ENCODE data around the gene TUBE1.
"Not testable (repeated sequence)": the region's sequence is repeated elsewhere in the genome, so short reads cannot be mapped to it uniquely, and the experiment has no call there.

The TUBE1 gene

GRCh38 chr6:112061605-112062004 is 25.7 kb downstream of the TUBE1 start:
- DNase-seq: no peak

DNA sequence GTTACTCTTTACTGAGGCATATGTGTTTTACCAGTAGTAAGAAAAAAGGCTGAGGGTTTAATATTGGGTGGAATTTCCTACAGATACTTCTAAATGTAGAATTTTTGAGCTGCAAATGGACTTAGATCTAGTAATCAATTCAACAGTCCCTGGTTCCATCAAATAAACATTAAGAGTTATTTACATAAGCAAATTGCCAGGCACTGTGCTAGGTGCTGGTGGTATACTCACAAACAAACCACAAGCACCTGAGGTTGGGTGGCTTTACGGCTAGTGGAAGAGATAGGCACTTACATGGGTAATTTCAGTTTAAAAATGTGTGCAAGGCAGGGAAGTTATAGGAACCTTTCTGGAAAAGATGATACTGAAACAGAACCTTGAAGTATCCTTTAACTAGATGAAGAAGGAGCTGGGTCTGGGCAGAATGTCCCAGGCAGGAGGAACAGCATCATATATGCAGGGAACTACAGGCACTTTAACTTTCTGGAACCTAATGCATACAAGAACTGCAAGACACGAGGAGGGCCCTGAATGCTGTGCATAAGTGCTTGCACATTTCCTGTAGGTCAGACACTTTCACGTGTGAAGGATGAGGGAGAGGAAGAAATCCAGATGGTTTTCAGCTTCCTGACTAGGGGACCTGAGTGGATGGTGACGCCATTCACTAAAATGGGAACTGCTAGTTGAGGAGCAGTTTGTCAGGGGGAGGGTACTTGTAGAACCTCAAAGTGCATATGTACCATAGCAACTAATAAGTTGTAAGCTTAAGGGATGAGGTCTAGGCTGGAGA is 28.8 kb downstream of the TUBE1 start:
- no peak for DNase-seq

DNA sequence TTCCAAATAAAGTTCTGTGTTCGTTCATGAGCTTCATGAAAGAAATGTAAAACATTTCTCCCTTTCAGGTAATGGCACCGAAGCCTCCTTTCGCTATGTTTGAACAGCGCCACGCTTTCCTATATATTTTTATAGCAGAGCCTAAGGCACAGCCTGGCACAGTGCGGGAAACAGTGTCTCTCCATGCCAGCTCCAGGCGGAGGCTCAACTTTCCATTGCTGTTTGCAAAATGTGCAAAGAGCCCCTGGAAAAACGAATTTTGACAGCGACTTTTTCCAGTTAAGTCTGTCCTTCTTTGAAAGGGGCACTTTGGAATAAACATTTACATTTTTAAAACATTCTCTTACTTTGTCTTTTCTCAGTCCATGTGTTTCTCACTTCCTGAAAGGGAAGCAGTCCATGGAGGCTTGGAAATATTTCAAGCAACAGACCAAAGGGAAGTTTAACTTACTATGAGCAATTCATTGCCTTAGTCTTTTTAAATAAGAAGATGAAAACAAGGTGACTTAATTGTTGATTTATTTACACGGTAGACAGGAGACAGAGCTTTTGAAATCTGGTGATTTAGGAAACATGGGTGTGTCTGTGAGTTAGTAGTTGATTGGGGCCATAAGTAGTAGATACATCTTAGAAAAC is 32.6 kb downstream of the TUBE1 start:
- no peak for DNase-seq

DNA sequence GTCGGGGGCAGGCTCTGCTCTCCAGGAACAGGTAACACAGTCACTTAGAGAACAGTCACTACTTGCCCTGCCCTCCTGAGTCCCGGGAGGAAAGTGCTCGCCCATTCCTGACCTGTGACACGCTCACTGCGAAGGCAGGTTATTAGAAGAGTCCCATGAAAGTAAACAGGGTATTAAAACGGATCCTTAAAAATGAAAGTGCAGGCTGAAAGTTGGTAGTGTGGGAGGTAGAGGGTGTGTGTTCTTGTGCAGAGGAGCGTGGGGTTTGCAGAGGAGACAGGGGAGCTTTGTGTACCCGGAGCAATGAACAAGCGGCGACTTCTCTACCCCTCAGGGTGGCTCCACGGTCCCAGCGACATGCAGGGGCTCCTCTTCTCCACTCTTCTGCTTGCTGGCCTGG is 33.3 kb downstream of the TUBE1 start, which contains the start of gene CCN6:
Gene CCN6 (plus strand): TSS at position 104 of the 400 bp plus-strand sequence. CDS start 254 bp downstream, at position 358.
- DNase-seq: no peak

- DNase-seq: not testable (repeated sequence)
These were observed 36.0 kb downstream of the TUBE1 start for GRCh38 chr6:112051251-112051740.

- DNase-seq: no peak
These were observed 36.9 kb downstream of the TUBE1 start for GRCh38 chr6:112050429-112050828.

DNA sequence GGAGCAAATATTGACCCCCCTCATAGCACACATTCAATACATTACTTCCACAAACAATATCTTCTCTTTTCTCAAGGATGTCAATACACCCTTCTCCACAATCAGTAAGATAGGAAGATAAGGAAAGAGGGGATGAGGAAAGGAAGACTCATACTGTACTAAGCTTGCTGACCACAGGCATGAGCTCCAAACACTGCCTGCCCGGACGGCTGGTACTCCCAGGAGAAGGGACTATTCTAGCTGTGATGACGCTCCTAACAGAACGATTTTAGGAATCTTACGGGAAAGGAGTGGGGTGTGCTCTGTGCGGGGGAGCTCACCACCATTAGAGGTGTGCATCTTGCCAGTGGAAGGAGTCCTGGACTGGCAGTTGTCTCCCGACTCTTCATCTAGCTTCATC is 37.3 kb downstream of the TUBE1 start:
- DNase-seq: no peak

GRCh38 chr6:112049026-112049799 is 38.1 kb downstream of the TUBE1 start:
- DNase-seq: no peak

DNA sequence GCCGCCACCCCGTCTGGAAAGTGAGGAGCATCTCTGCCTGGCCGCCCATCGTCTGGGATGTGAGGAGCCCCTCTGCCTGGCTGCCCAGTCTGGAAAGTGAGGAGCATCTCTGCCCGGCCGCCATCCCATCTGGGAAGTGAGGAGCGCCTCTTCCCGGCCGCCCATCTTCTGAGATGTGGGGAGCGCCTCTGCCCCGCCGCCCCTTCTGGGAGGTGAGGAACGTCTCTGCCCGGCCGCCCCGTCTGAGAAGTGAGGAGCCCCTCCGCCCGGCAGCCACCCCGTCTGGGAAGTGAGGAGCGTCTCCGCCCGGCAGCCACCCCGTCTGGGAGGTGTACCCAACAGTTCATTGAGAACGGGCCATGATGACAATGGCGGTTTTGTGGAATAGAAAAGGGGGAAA is 39.8 kb downstream of the TUBE1 start:
- not testable (repeated sequence) for DNase-seq

- no peak for DNase-seq
These were observed 42.4 kb downstream of the TUBE1 start for GRCh38 chr6:112044856-112045255.

- no peak for DNase-seq
These were observed 43.1 kb downstream of the TUBE1 start for GRCh38 chr6:112044196-112044595.

DNA sequence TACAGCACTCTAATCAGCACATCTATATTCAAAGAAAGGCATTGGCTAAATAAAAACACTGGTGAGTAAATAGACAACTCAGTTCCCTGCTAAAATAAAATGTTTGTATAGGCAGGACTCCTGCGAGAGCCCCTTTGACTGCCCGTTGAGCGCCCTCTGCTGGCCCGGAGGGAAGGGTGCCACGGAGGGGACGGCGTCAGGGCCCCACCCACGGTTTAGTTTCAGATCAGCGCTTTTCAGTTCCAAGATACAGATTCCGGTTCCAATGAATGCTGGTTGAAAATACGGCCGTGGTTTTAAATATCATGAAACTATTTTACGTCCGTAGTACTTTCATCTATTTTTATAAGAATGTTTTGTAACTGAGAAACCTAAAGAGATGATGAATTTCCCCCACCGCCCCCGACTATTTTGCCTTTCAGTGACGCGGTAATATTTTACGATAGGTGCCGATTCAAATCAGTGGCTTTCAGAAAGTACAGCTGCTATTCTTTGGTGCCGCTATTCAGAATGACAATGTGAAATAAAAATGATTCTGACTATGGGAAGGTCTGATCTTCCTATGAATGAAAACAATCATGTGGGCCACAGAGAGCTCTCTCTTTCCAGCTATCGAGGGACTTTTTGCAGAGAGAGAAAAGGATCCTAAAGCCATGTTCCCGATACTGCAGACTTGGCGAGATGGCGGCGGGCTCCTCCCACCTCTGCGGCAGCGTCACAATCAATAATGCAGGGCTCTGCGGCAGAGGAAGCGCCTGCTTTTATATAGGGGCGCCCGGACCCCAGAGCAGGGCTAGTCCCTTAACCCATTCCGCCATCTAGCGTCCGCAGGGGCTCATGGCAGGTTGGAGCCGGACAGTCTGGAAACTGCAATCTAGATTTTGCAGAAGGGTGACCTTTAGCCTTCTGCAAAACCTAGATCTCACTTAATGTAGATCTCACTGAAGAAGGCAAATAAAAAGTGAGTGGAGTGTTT is 44.0 kb downstream of the TUBE1 start:
- peak; percentile 94 for DNase-seq

DNA sequence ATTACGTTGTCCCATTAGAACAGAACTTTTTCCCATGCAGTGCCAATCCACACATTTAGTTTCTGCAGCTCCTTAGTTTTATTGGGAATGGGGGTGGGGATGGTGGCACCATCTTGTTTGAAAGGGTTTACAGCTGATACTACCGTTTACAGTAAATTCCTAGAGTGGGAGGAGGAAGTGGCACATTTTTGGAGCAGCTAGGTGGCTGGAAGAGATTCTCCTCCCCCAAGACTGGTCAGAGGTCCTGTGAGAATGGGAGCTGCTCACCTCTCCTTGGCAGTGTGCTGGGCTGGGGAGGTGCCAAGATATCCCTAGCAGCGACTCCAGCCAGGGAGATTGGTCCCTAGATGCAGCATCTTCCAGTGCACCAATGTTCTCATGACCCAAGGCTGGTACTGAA is 45.7 kb downstream of the TUBE1 start:
- DNase-seq: no peak

GRCh38 chr6:112040956-112041355 is 46.3 kb downstream of the TUBE1 start:
- no peak for DNase-seq

DNA sequence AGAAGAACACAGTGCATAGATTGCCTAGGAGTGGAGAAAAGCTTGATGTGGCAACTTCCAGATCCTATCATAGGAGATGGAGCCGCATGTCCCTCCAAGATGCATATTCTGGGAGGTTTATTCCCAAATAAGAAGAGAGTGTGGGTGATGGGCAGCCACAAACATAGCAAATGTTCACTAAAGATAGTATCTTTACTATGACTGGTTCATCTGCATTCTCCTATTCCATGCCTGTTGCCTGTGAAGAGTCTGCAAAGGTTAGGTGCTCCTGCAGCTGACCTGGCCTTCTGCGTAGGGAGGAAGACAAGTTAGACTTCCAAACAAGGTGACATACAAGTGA is 47.9 kb downstream of the TUBE1 start:
- no peak for DNase-seq

GRCh38 chr6:112038756-112039430 is 48.4 kb downstream of the TUBE1 start:
- DNase-seq: no peak

DNA sequence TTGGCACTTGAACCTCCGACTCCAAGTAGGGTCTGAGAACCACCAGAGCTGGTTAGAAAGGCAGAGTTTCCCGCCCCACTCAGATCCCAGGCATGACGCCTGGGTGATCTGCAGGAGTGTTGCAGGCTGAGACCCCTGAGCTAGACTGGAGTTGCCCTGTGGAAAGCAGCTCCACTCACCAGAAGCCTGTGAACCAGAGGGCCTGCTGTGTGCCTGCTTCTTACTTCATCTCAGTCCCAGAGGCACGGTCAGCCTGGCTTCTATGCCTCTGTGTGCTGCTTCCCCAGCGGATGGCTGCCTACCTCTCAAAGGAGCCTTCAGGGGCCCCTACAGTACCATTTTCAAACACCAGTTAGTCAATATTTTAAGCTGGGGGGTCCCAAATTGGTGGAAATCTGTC is 49.0 kb downstream of the TUBE1 start:
- no peak for DNase-seq

DNA sequence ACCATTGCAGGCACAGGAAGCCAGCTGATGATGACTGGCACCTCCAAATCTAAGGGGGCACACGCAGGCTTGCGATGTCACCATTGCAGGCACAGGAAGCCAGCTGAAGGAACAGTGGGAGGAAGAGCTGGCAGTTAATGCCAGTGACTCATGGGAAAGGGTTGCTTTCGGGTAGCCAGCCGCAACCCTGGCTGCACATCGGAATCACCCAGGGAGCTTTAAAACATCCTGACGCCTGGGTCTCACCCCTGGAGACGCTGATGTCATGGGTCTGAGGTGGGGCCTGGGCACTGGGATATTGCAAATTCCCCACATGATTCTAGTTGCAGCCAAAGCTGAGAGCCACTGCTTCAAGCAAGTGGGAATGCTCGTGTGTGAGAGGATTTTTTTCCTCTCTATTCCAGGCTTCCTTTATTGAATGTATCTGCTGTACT is 49.5 kb downstream of the TUBE1 start:
- peak; percentile 53 for DNase-seq

GRCh38 chr6:112036088-112036637 is 51.1 kb downstream of the TUBE1 start:
- peak; percentile 31 for DNase-seq

- no peak for DNase-seq
These were observed 52.7 kb downstream of the TUBE1 start for GRCh38 chr6:112034616-112034995.

Data from stimulated activated CD4-positive, alpha-beta T cell treated with anti-CD3 and anti-CD28 coated beads, Interleukin-15, amount 100 ng/mL, for 24 hours (primary cell).